ENCODE measurements around the gene SPDYE2. TPM values are rescaled to one million over a fixed set of nuclear protein-coding genes. Genes with fewer than 3 reads are reported as not detected.
"Not testable (repeated sequence)": the region's sequence is repeated elsewhere in the genome, so short reads cannot be mapped to it uniquely, and the experiment has no call there.

The SPDYE2 gene
- polyA plus RNA-seq, 1 experiment: not detected

GRCh38 chr7:102583495-102583894 is 32.5 kb downstream of the SPDYE2 start:
- POLR2A ChIA-PET; H3K27me3 ChIP-seq (ENCODE audit: control insufficient read depth, insufficient read depth, low read length); H3K9me3 ChIP-seq (ENCODE audit: control insufficient read depth, insufficient read depth, low read length); H3K27ac ChIP-seq (ENCODE audit: low read depth, low read length); H3K4me3 ChIP-seq (ENCODE audit: low read depth, low read length); DNase-seq (ENCODE audit: low read depth, low spot score); CTCF ChIA-PET: not testable (repeated sequence)

GRCh38 chr7:102589857-102590256 is 38.8 kb downstream of the SPDYE2 start:
- H3K9me3 ChIP-seq (ENCODE audit: control insufficient read depth, insufficient read depth, low read length); CTCF ChIA-PET; H3K27ac ChIP-seq (ENCODE audit: low read depth, low read length); H3K27me3 ChIP-seq (ENCODE audit: control insufficient read depth, insufficient read depth, low read length); DNase-seq (ENCODE audit: low read depth, low spot score); H3K4me3 ChIP-seq (ENCODE audit: low read depth, low read length); POLR2A ChIA-PET: not testable (repeated sequence)

DNA sequence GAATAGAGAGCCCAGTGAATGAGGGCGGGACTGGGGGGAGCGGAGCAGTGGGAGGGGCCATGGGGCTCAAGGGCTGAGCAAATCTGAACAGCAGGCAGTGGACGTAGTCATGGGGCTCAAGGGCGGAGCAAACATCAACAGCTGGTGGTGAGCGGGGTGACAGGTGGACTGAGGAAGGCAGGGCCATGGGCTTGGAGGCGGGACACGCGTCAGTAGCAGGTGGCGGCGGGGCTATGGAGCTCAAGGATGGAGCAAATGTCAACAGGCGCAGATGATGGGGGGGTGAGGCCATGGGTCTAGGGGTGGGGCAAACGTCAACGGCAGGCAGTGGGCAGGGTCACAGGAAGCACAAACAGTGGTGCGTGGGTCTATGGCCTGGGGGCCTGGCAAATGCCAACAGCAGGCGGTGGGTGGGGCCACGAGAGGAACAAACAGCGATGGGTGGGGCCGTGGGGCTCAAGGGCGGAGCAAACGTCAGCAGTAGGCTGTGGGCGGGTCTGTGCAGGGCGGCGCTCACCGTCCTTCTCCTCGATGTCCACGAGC is 41.5 kb downstream of the SPDYE2 start:
- H3K27me3 ChIP-seq (ENCODE audit: control insufficient read depth, insufficient read depth, low read length); H3K4me3 ChIP-seq (ENCODE audit: low read depth, low read length); POLR2A ChIA-PET; DNase-seq (ENCODE audit: low read depth, low spot score); H3K9me3 ChIP-seq (ENCODE audit: control insufficient read depth, insufficient read depth, low read length); CTCF ChIA-PET; H3K27ac ChIP-seq (ENCODE audit: low read depth, low read length): not testable (repeated sequence)

DNA sequence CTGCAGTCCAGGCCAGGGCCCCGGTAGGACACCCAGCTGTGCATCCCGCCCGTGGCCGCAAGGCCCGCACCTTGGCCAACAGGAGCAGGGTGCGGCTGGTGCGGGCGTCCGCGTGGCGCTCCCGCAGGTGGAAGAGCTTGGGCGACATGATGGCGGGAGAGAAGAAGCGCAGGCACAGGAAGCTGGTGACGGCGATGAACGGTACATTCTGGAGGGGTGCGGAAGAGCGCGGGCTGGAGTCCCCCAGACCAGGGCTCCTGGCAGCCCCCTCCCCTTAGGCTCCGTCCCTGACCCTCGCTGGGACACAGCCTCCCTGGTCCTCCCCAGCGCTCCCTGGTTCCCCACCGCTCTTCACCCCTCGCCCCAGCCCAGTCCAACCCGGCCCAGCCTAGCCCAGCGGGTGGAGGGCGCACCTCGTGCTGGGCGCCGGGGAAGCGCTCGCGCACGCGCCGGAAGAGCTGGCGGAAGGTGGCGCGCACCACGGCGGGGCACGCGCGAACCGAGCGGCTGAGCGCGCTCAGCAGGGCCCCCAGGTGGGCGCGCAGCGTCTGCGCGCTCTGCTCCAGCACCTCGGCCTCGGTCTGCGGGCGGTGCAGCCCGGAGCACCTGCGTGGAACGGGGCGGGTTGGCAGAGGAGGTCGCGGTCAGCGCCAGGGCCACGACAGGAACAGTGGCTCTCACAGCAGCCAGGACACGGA is 42.8 kb downstream of the SPDYE2 start:
- DNase-seq (ENCODE audit: low read depth, low spot score); CTCF ChIA-PET; POLR2A ChIA-PET; H3K27me3 ChIP-seq (ENCODE audit: control insufficient read depth, insufficient read depth, low read length); H3K4me3 ChIP-seq (ENCODE audit: low read depth, low read length); H3K9me3 ChIP-seq (ENCODE audit: control insufficient read depth, insufficient read depth, low read length); H3K27ac ChIP-seq (ENCODE audit: low read depth, low read length): not testable (repeated sequence)

DNA sequence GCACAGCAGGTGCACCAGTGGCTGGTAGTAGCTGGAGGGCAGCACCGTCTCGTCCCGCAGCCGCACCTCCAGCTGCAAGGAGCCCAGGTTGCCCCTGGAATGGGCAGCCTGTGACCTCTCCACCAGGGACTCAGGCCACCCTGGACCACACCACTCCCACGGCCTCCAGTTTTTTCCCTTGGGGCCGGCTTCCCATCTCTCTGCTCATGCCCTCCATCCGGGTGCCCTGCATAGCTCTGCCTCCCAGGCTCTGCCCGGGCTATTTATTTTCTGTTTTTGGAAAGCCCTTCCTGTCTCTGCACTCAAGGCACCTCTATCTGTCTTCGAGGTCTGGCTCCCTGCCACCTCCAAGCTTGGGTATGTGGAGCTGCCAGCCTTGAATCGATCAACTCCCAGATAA is 45.0 kb downstream of the SPDYE2 start:
- CTCF ChIA-PET; POLR2A ChIA-PET; DNase-seq (ENCODE audit: low read depth, low spot score); H3K4me3 ChIP-seq (ENCODE audit: low read depth, low read length); H3K27ac ChIP-seq (ENCODE audit: low read depth, low read length); H3K9me3 ChIP-seq (ENCODE audit: control insufficient read depth, insufficient read depth, low read length); H3K27me3 ChIP-seq (ENCODE audit: control insufficient read depth, insufficient read depth, low read length): not testable (repeated sequence)

GRCh38 chr7:102599699-102600098 is 48.7 kb downstream of the SPDYE2 start:
- H3K9me3 ChIP-seq (ENCODE audit: control insufficient read depth, insufficient read depth, low read length); DNase-seq (ENCODE audit: low read depth, low spot score); H3K27me3 ChIP-seq (ENCODE audit: control insufficient read depth, insufficient read depth, low read length); CTCF ChIA-PET; POLR2A ChIA-PET; H3K4me3 ChIP-seq (ENCODE audit: low read depth, low read length); H3K27ac ChIP-seq (ENCODE audit: low read depth, low read length): not testable (repeated sequence)

GRCh38 chr7:102602317-102602716 is 51.3 kb downstream of the SPDYE2 start:
- DNase-seq (ENCODE audit: low read depth, low spot score); H3K27me3 ChIP-seq (ENCODE audit: control insufficient read depth, insufficient read depth, low read length); H3K4me3 ChIP-seq (ENCODE audit: low read depth, low read length); CTCF ChIA-PET; H3K9me3 ChIP-seq (ENCODE audit: control insufficient read depth, insufficient read depth, low read length); H3K27ac ChIP-seq (ENCODE audit: low read depth, low read length); POLR2A ChIA-PET: not testable (repeated sequence)

DNA sequence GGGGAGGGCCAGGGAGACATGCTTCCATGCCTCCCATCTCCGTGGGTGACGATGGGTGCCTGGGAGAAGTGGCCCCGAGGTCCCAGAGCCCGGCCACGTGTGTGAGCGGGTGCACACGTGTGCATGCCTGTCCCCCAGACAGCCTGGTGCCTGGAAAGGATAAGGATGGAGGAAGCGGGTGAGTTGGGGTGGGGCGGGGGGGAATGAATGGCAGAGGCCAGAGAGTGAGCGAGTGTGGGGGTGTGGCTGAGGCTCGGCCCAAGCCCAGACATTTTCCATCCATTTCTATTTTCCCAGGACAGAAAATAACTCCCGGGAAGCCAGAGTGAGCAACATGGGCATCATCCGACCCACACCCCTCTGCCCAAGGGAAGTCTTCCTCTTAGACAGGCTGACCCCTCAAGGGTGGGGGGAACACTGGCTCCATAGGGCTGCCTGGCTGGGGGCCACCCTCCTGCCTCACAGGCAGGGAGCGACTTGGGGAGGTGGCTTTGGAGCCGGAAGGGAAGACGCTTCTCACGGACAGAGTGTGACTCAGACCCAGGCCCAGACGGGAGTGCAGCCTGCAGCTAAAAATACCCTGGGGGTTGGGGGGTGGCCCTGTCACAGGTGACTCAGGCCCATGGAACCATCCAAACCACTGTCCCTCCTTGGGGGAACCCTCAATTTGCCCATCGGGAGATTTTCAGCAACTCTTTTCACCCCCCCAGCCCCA is 53.6 kb downstream of the SPDYE2 start:
- H3K4me3 ChIP-seq (ENCODE audit: low read depth, low read length); H3K27ac ChIP-seq (ENCODE audit: low read depth, low read length); CTCF ChIA-PET; DNase-seq (ENCODE audit: low read depth, low spot score); H3K9me3 ChIP-seq (ENCODE audit: control insufficient read depth, insufficient read depth, low read length); H3K27me3 ChIP-seq (ENCODE audit: control insufficient read depth, insufficient read depth, low read length): not testable (repeated sequence)
- POLR2A ChIA-PET: interaction anchor here (0.7 kb wide), 1 partner anchor 531 kb away, joined by 3 read pairs; no protein-coding TSS in a partner anchor

DNA sequence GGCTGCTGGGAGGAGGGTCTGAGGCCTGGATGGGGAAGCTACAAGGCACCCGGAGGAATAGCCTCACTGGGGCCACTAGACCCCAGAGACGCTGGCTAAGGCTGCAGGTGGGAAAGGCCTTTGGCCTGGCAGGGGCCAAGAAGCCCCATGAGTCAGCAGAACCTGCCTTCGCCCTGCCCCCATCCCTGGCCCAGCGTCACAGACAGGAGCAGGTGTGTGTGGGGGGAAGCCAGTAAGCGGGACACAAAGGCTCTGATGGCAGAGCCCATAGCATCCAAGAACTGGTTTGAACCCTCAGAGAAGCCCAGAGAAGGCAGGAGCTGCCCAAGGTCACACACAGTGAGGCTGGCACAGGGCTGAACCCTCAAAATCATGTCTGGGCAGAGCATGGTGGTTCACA is 55.8 kb downstream of the SPDYE2 start:
- DNase-seq (ENCODE audit: low read depth, low spot score); H3K27ac ChIP-seq (ENCODE audit: low read depth, low read length); H3K4me3 ChIP-seq (ENCODE audit: low read depth, low read length); H3K27me3 ChIP-seq (ENCODE audit: control insufficient read depth, insufficient read depth, low read length); POLR2A ChIA-PET; CTCF ChIA-PET; H3K9me3 ChIP-seq (ENCODE audit: control insufficient read depth, insufficient read depth, low read length): not testable (repeated sequence)

- H3K9me3 ChIP-seq (ENCODE audit: control insufficient read depth, insufficient read depth, low read length); H3K27ac ChIP-seq (ENCODE audit: low read depth, low read length); POLR2A ChIA-PET; CTCF ChIA-PET; H3K4me3 ChIP-seq (ENCODE audit: low read depth, low read length); H3K27me3 ChIP-seq (ENCODE audit: control insufficient read depth, insufficient read depth, low read length); DNase-seq (ENCODE audit: low read depth, low spot score): not testable (repeated sequence)
Observed at GRCh38 chr7:102609734-102610133, 58.7 kb downstream of the SPDYE2 start.

DNA sequence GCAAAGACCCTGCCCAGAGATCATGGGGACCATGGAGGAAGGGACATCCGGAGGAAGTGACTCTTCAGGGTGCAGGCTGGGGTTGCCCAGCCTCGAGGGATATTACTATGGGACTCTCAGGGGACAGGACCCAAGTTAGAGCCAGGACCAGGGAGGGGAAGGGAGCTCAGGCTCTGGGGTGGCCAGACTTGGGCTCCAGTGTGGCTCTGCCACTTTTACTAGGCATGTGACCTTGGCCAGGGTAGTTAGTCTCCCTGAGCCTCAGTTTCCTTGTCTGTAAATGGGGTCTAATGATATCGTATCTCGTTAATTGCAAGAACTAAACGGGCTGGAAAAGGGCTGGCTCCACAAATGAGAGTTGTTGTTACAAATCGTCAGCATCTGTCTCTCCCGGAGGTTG is 59.4 kb downstream of the SPDYE2 start:
- H3K9me3 ChIP-seq (ENCODE audit: control insufficient read depth, insufficient read depth, low read length); DNase-seq (ENCODE audit: low read depth, low spot score); CTCF ChIA-PET; H3K27me3 ChIP-seq (ENCODE audit: control insufficient read depth, insufficient read depth, low read length); H3K27ac ChIP-seq (ENCODE audit: low read depth, low read length); H3K4me3 ChIP-seq (ENCODE audit: low read depth, low read length); POLR2A ChIA-PET: not testable (repeated sequence)

GRCh38 chr7:102611013-102611674 is 60.1 kb downstream of the SPDYE2 start:
- DNase-seq (ENCODE audit: low read depth, low spot score); H3K4me3 ChIP-seq (ENCODE audit: low read depth, low read length); POLR2A ChIA-PET; H3K27me3 ChIP-seq (ENCODE audit: control insufficient read depth, insufficient read depth, low read length); H3K27ac ChIP-seq (ENCODE audit: low read depth, low read length); H3K9me3 ChIP-seq (ENCODE audit: control insufficient read depth, insufficient read depth, low read length); CTCF ChIA-PET: not testable (repeated sequence)
